ENCODE measurements around the gene ZBTB16.

DNA sequence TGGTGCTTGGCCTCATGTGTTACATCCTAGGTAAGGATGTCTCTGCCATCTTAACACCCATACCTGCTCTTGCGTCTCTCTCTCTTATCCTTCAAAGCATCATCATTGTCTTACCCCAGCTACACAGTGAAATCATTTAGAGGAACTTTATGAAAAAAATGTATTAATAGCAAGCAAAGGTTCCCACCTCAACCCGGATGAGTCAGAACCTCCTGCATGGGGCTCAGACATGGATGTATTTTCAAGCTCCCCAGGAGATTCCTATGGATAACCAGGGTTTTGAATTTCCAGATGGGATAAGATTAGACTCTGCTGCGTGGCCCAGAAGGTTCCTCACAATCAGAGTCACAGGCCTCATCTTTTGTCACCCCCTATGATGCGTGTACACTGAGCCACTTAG is 147.6 kb downstream of the ZBTB16 start:
- TF ChIP-seq POLR2AphosphoS5 (IDR thresholded peaks at IDR 0.05; ENCODE audit: low read depth, low read length) (no peak), SIN3A (IDR thresholded peaks at IDR 0.05; ENCODE audit: borderline replicate concordance, insufficient read depth, low read depth, low read length) (no peak)
- TF ChIP-seq, protein P1, sequence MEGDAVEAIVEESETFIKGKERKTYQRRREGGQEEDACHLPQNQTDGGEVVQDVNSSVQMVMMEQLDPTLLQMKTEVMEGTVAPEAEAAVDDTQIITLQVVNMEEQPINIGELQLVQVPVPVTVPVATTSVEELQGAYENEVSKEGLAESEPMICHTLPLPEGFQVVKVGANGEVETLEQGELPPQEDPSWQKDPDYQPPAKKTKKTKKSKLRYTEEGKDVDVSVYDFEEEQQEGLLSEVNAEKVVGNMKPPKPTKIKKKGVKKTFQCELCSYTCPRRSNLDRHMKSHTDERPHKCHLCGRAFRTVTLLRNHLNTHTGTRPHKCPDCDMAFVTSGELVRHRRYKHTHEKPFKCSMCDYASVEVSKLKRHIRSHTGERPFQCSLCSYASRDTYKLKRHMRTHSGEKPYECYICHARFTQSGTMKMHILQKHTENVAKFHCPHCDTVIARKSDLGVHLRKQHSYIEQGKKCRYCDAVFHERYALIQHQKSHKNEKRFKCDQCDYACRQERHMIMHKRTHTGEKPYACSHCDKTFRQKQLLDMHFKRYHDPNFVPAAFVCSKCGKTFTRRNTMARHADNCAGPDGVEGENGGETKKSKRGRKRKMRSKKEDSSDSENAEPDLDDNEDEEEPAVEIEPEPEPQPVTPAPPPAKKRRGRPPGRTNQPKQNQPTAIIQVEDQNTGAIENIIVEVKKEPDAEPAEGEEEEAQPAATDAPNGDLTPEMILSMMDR (IDR thresholded peaks at IDR 0.05): no peak

All from Panc1 (cell line).